DND-41 (cell line): ENCODE measurements around the gene TDRD1.

Experiments
- ATAC-seq: fragments of 200-7000 bp; cut with Tn5 transposase; 3 replicates; pipeline ENCODE4 v1.9.1; 2021; ENCODE audit warnings: low read depth; ENCODE audit not compliant: insufficient read depth
- DNase-seq: peaks from one replicate; pipeline ENCODE4 v3.0.0-alpha.2; 2020
- H2AFZ ChIP-seq: 2 replicates; pipeline ENCODE4 v1.6.0; 2012; ENCODE audit warnings: low read depth, low read length
- H3K27ac ChIP-seq: 2 replicates; pipeline ENCODE4 v1.5.1; 2012; ENCODE audit warnings: low read length, inconsistent platforms
- H3K27me3 ChIP-seq: fragments of 200-600 bp; sonication (generic); 2 replicates; pipeline ENCODE4 v1.6.0; 2012; ENCODE audit warnings: low read length, mild to moderate bottlenecking, inconsistent platforms; ENCODE audit not compliant: insufficient read depth, poor library complexity
- H3K36me3 ChIP-seq: 2 replicates; pipeline ENCODE4 v1.5.1; 2012; ENCODE audit warnings: low read length, inconsistent platforms; ENCODE audit not compliant: insufficient read depth
- H3K4me1 ChIP-seq: 2 replicates; pipeline ENCODE4 v1.5.1; 2012; ENCODE audit warnings: mild to moderate bottlenecking, low read length; ENCODE audit not compliant: insufficient read depth
- H3K4me2 ChIP-seq: 2 replicates; pipeline ENCODE4 v1.6.0; 2012; ENCODE audit warnings: mild to moderate bottlenecking, moderate library complexity, low read length, inconsistent platforms; ENCODE audit not compliant: insufficient read depth
- H3K4me3 ChIP-seq, 2 experiments: fragments of 200-600 bp in 1 of 2; shearing (Covaris generic) in 1 of 2; 2 replicates each; pipeline ENCODE4 v1.5.1; 2012 to 2016; ENCODE audit warnings: inconsistent platforms in 2 of 2, low read length in 2 of 2, mild to moderate bottlenecking in 2 of 2, low read depth in 1 of 2, moderate library complexity in 1 of 2
- H3K79me2 ChIP-seq: 2 replicates; pipeline ENCODE4 v1.6.0; 2012; ENCODE audit warnings: low read length, inconsistent platforms; ENCODE audit not compliant: insufficient read depth
- H3K9ac ChIP-seq: 2 replicates; pipeline ENCODE4 v1.6.0; 2012; ENCODE audit warnings: low read depth, mild to moderate bottlenecking, inconsistent platforms, low read length, moderate library complexity
- H3K9me3 ChIP-seq: 2 replicates; pipeline ENCODE4 v1.5.1; 2012; ENCODE audit warnings: low read length, moderate library complexity, mild to moderate bottlenecking, inconsistent platforms; ENCODE audit not compliant: insufficient read depth, severe bottlenecking
- H4K20me1 ChIP-seq: 2 replicates; pipeline ENCODE4 v1.6.0; 2012; ENCODE audit warnings: low read length; ENCODE audit not compliant: insufficient read depth
- CTCF ChIP-seq: IDR thresholded peaks from 2 replicates; pipeline ENCODE4 v1.5.1; 2012; ENCODE audit warnings: borderline replicate concordance, low read length, moderate library complexity, mild to moderate bottlenecking; ENCODE audit not compliant: poor library complexity, severe bottlenecking; ENCODE audit errors: extremely low read depth
- EZH2 ChIP-seq: IDR thresholded peaks from 3 replicates; pipeline ENCODE4 v1.6.1; 2012; ENCODE audit warnings: borderline replicate concordance, low read depth, mild to moderate bottlenecking, moderate library complexity, low read length, inconsistent platforms; ENCODE audit not compliant: severe bottlenecking

The TDRD1 gene

GRCh38 chr10:114239117-114239993 lies 60.2 kb downstream of the TDRD1 start, which contains the start of gene VWA2:
Gene VWA2, plus strand, starts transcription at chr10:114239254. Its CDS starts 9,460 bp downstream, at chr10:114248714.
- Histone ChIP-seq H3K27me3 (peaks cover 25% of the 10 kb centered on the region), H3K4me3 (no peak within 1 kb of the TSS), H2AFZ (no peak within 1 kb of the TSS), H3K27ac (no peak within 1 kb of the TSS), H3K9ac (no peak within 1 kb of the TSS), H3K4me1 (no peaks in the 10 kb centered on the region), H3K4me2 (no peak within 1 kb of the TSS), H3K9me3 (no peaks in the 10 kb centered on the region), H4K20me1 (no peaks in the 10 kb centered on the region; the same call in 1 of the 2 replicates), H3K36me3 (no peaks in the 10 kb centered on the region), H3K79me2 (no peaks in the 10 kb centered on the region)
- DNase-seq: no peak
- no peak for ATAC-seq
- TF ChIP-seq EZH2 (no peak), CTCF (no peak)

GRCh38 chr10:114239994-114240345 lies 60.8 kb downstream of the TDRD1 start:
- Histone ChIP-seq H3K36me3 (no peaks in the 10 kb centered on the region), H3K27ac (no peak overlapping the region), H3K27me3 (peaks cover 25% of the 10 kb centered on the region), H4K20me1 (no peaks in the 10 kb centered on the region; the same call in 1 of the 2 replicates), H3K4me1 (no peaks in the 10 kb centered on the region), H3K9ac (no peak overlapping the region), H3K4me3 (no peak overlapping the region), H3K4me2 (no peak overlapping the region), H2AFZ (no peak overlapping the region), H3K9me3 (no peaks in the 10 kb centered on the region), H3K79me2 (no peaks in the 10 kb centered on the region)
- TF ChIP-seq EZH2 (no peak), CTCF (no peak)
- ATAC-seq: no peak
- DNase-seq: no peak

- Histone ChIP-seq H3K4me3 (no peak overlapping the region), H3K27me3 (peaks cover 25% of the 10 kb centered on the region), H3K9me3 (no peaks in the 10 kb centered on the region), H4K20me1 (no peaks in the 10 kb centered on the region; the same call in 1 of the 2 replicates), H3K79me2 (no peaks in the 10 kb centered on the region), H2AFZ (no peak overlapping the region), H3K4me2 (no peak overlapping the region), H3K4me1 (no peaks in the 10 kb centered on the region), H3K9ac (no peak overlapping the region), H3K27ac (no peak overlapping the region), H3K36me3 (no peaks in the 10 kb centered on the region)
- ATAC-seq (no peak), DNase-seq (no peak)
- TF ChIP-seq CTCF (no peak), EZH2 (no peak)
These were observed 63.1 kb downstream of the TDRD1 start for GRCh38 chr10:114242235-114242634.
